ENCODE results near the gene MATN1. TPM values are rescaled to one million over a fixed set of nuclear protein-coding genes. Genes with fewer than 3 reads are reported as not detected.

Gene MATN1
- 0.02 to 0.14 TPM (median 0.10 TPM) in 4 of 5 replicates, not detected in the other for total RNA-seq (2022; extraction: Qiagen RNA extraction)

GRCh38 chr1:30723331-30723755, at the start of gene MATN1:
Gene MATN1, minus strand, starts transcription at chr1:30723585. Its CDS starts 34 bp downstream, at chr1:30723551.

GRCh38 chr1:30757352-30758120, 34.2 kb upstream of the MATN1 start, which contains the start of gene LAPTM5:
Gene LAPTM5, minus strand, starts transcription at chr1:30757774. Its CDS starts 29 bp downstream, at chr1:30757745.

Other genes starting within 250 kb of the MATN1 start
- 0.25 to 0.38 TPM (median 0.35 TPM) in 5 replicates for gene LAPTM5, start 34.2 kb upstream of the MATN1 start, total RNA-seq (2022; extraction: Qiagen RNA extraction)
- gene SDC3, start 185.2 kb upstream of the MATN1 start, total RNA-seq (2022; extraction: Qiagen RNA extraction), result 8.3 to 12.4 TPM (median 12.0 TPM) in 5 replicates